ENCODE measurements around the gene P2RY8. TPM values are rescaled to one million over a fixed set of nuclear protein-coding genes. Genes with fewer than 3 reads are reported as not detected.
A peak's percentile ranks its signal among the peaks of the same experiment; 100 is the strongest.
"Not testable (repeated sequence)": the region's sequence is repeated elsewhere in the genome, so short reads cannot be mapped to it uniquely, and the experiment has no call there.

The P2RY8 gene
- total and polyA plus RNA-seq, 3 experiments from 2014 or later, result 47.1 to 302 (median 50.1) TPM

- peaks cover 0 to 32% (median 0%) of the 10 kb centered on the region in 3 donors for H3K36me3 Mint-ChIP-seq
- H3K27me3 Mint-ChIP-seq; H3K9me3 ChIP-seq (ENCODE audit: low read length); H3K36me3 ChIP-seq (ENCODE audit: insufficient read depth, low read length); CTCF ChIA-PET; H3K27me3 ChIP-seq (ENCODE audit: insufficient read depth, low read length, poor library complexity, severe bottlenecking); H3K9me3 Mint-ChIP-seq; DNase-seq; POLR2A ChIA-PET: not testable (repeated sequence)
- H3K4me1 ChIP-seq (ENCODE audit: insufficient read depth, low read length), result peaks cover 12% of the 10 kb centered on the region
- peak overlapping the region; percentile 91 for H3K27ac ChIP-seq (ENCODE audit: low read depth, low read length)
- H3K4me1 Mint-ChIP-seq, result peaks cover 11 to 13% (median 12%) of the 10 kb centered on the region in 3 donors
- peak overlapping the region; percentile 95 to 100 (median 98) for H3K4me3 Mint-ChIP-seq
- peak overlapping the region; percentile 99 for H3K4me3 ChIP-seq (ENCODE audit: low read length)
- H3K27ac Mint-ChIP-seq, result peak overlapping the region; percentile 95 to 100 (median 99)
Measured at GRCh38 chrX:1537716-1538090, 718 bp upstream of the P2RY8 start.

- peak overlapping the region; percentile 95 to 100 (median 99) for H3K27ac Mint-ChIP-seq
- Histone ChIP-seq H3K27ac (ENCODE audit: low read depth, low read length) (peak overlapping the region; percentile 91), H3K36me3 (ENCODE audit: insufficient read depth, low read length) (peaks cover 2% of the 10 kb centered on the region), H3K9me3 (ENCODE audit: low read length) (no peaks in the 10 kb centered on the region), H3K4me1 (ENCODE audit: insufficient read depth, low read length) (peaks cover 15% of the 10 kb centered on the region), H3K4me3 (ENCODE audit: low read length) (peak overlapping the region; percentile 99), H3K27me3 (ENCODE audit: insufficient read depth, low read length, poor library complexity, severe bottlenecking) (no peaks in the 10 kb centered on the region)
- peaks cover 0 to 36% (median 3%) of the 10 kb centered on the region in 3 donors for H3K36me3 Mint-ChIP-seq
- CTCF ChIA-PET, result no interaction called here
- H3K9me3 Mint-ChIP-seq, result no peaks in the 10 kb centered on the region
- DNase-seq, result no peak
- peak overlapping the region; percentile 95 to 100 (median 98) for H3K4me3 Mint-ChIP-seq
- H3K27me3 Mint-ChIP-seq, result peaks cover 0 to 9% of the 10 kb centered on the region in 2 donors
- POLR2A ChIA-PET, result no interaction called here
- H3K4me1 Mint-ChIP-seq, result peaks cover 12 to 14% (median 13%) of the 10 kb centered on the region in 3 donors
Measured at GRCh38 chrX:1536712-1537030, 314 bp downstream of the P2RY8 start.

GRCh38 chrX:1535241-1536041, 1.5 kb downstream of the P2RY8 start:
- Histone ChIP-seq H3K4me1 (ENCODE audit: insufficient read depth, low read length) (peaks cover 24% of the 10 kb centered on the region), H3K27ac (ENCODE audit: low read depth, low read length) (peak overlapping the region; percentile 91), H3K27me3 (ENCODE audit: insufficient read depth, low read length, poor library complexity, severe bottlenecking) (no peaks in the 10 kb centered on the region), H3K36me3 (ENCODE audit: insufficient read depth, low read length) (peaks cover 5% of the 10 kb centered on the region), H3K4me3 (ENCODE audit: low read length) (peak overlapping the region; percentile 99), H3K9me3 (ENCODE audit: low read length) (no peaks in the 10 kb centered on the region)
- Mint-ChIP-seq H3K4me1 (peaks cover 12 to 14% (median 13%) of the 10 kb centered on the region in 3 donors), H3K9me3 (no peaks in the 10 kb centered on the region), H3K4me3 (peak overlapping the region; percentile 95 to 100 (median 98)), H3K27ac (peak overlapping the region; percentile 95 to 100 (median 99)), H3K36me3 (peaks cover 0 to 36% (median 3%) of the 10 kb centered on the region in 3 donors), H3K27me3 (peaks cover 0 to 9% of the 10 kb centered on the region in 2 donors)
- ChIA-PET CTCF (no interaction called here), POLR2A (no interaction called here)
- peak in 4 of 5 donors; percentile 16 to 65 (median 44) for DNase-seq

- peaks cover 12 to 14% (median 13%) of the 10 kb centered on the region in 3 donors for H3K4me1 Mint-ChIP-seq
- no peaks in the 10 kb centered on the region for H3K9me3 Mint-ChIP-seq
- ChIA-PET CTCF (no interaction called here), POLR2A (no interaction called here)
- Histone ChIP-seq H3K4me3 (ENCODE audit: low read length) (peak overlapping the region; percentile 99), H3K4me1 (ENCODE audit: insufficient read depth, low read length) (peaks cover 33% of the 10 kb centered on the region), H3K36me3 (ENCODE audit: insufficient read depth, low read length) (peaks cover 5% of the 10 kb centered on the region), H3K9me3 (ENCODE audit: low read length) (no peaks in the 10 kb centered on the region), H3K27me3 (ENCODE audit: insufficient read depth, low read length, poor library complexity, severe bottlenecking) (no peaks in the 10 kb centered on the region), H3K27ac (ENCODE audit: low read depth, low read length) (peak overlapping the region; percentile 91)
- peak overlapping the region; percentile 95 to 100 (median 99) for H3K27ac Mint-ChIP-seq
- peak in 4 of 5 donors; percentile 21 to 65 (median 51) for DNase-seq
- peaks cover 0 to 9% of the 10 kb centered on the region in 2 donors for H3K27me3 Mint-ChIP-seq
- peak overlapping the region; percentile 95 to 100 (median 98) for H3K4me3 Mint-ChIP-seq
- peaks cover 0 to 36% (median 3%) of the 10 kb centered on the region in 3 donors for H3K36me3 Mint-ChIP-seq
Measured at GRCh38 chrX:1534301-1535168, 2.5 kb downstream of the P2RY8 start.

GRCh38 chrX:1533058-1533457, 3.9 kb downstream of the P2RY8 start:
- no peak for DNase-seq
- CTCF ChIA-PET, result no interaction called here
- H3K27ac Mint-ChIP-seq, result peak overlapping the region in 3 of 8 donors; percentile 29 to 66 (median 48)
- Histone ChIP-seq H3K9me3 (ENCODE audit: low read length) (no peaks in the 10 kb centered on the region), H3K27me3 (ENCODE audit: insufficient read depth, low read length, poor library complexity, severe bottlenecking) (no peaks in the 10 kb centered on the region), H3K36me3 (ENCODE audit: insufficient read depth, low read length) (peaks cover 18% of the 10 kb centered on the region), H3K27ac (ENCODE audit: low read depth, low read length) (no peak overlapping the region), H3K4me1 (ENCODE audit: insufficient read depth, low read length) (peaks cover 42% of the 10 kb centered on the region), H3K4me3 (ENCODE audit: low read length) (no peak overlapping the region)
- peak overlapping the region in 6 of 7 donors; percentile 26 to 73 (median 50) for H3K4me3 Mint-ChIP-seq
- H3K36me3 Mint-ChIP-seq, result peaks cover 0 to 36% (median 3%) of the 10 kb centered on the region in 3 donors
- peaks cover 8 to 13% (median 13%) of the 10 kb centered on the region in 3 donors for H3K4me1 Mint-ChIP-seq
- H3K9me3 Mint-ChIP-seq, result no peaks in the 10 kb centered on the region
- peaks cover 0 to 9% of the 10 kb centered on the region in 2 donors for H3K27me3 Mint-ChIP-seq
- POLR2A ChIA-PET, result no interaction called here

- Histone ChIP-seq H3K36me3 (ENCODE audit: insufficient read depth, low read length) (peaks cover 22% of the 10 kb centered on the region), H3K4me3 (ENCODE audit: low read length) (no peak overlapping the region), H3K9me3 (ENCODE audit: low read length) (no peaks in the 10 kb centered on the region), H3K4me1 (ENCODE audit: insufficient read depth, low read length) (peaks cover 49% of the 10 kb centered on the region), H3K27ac (ENCODE audit: low read depth, low read length) (no peak overlapping the region), H3K27me3 (ENCODE audit: insufficient read depth, low read length, poor library complexity, severe bottlenecking) (no peaks in the 10 kb centered on the region)
- peaks cover 0 to 26% (median 3%) of the 10 kb centered on the region in 3 donors for H3K36me3 Mint-ChIP-seq
- ChIA-PET CTCF (no interaction called here), POLR2A (no interaction called here)
- no peak for DNase-seq
- H3K4me1 Mint-ChIP-seq, result peaks cover 0 to 5% (median 4%) of the 10 kb centered on the region in 3 donors
- no peak overlapping the region for H3K4me3 Mint-ChIP-seq
- no peak overlapping the region for H3K27ac Mint-ChIP-seq
- H3K27me3 Mint-ChIP-seq, result peaks cover 0 to 1% of the 10 kb centered on the region in 2 donors
- H3K9me3 Mint-ChIP-seq, result no peaks in the 10 kb centered on the region
Measured at GRCh38 chrX:1531096-1531890, 5.7 kb downstream of the P2RY8 start.

- ChIA-PET POLR2A (no interaction called here), CTCF (no interaction called here)
- H3K36me3 Mint-ChIP-seq, result peaks cover 0 to 11% (median 3%) of the 10 kb centered on the region in 3 donors
- no peak overlapping the region for H3K27ac ChIP-seq (ENCODE audit: low read depth, low read length)
- no peaks in the 10 kb centered on the region for H3K27me3 Mint-ChIP-seq
- H3K4me3 Mint-ChIP-seq, result no peak overlapping the region
- H3K4me3 ChIP-seq (ENCODE audit: low read length), result no peak overlapping the region
- no peaks in the 10 kb centered on the region for H3K27me3 ChIP-seq (ENCODE audit: insufficient read depth, low read length, poor library complexity, severe bottlenecking)
- H3K9me3 ChIP-seq (ENCODE audit: low read length), result no peaks in the 10 kb centered on the region
- H3K36me3 ChIP-seq (ENCODE audit: insufficient read depth, low read length), result peaks cover 22% of the 10 kb centered on the region
- H3K27ac Mint-ChIP-seq, result no peak overlapping the region
- no peaks in the 10 kb centered on the region for H3K9me3 Mint-ChIP-seq
- DNase-seq, result no peak
- peaks cover 63% of the 10 kb centered on the region for H3K4me1 ChIP-seq (ENCODE audit: insufficient read depth, low read length)
- peaks cover 0 to 5% (median 4%) of the 10 kb centered on the region in 3 donors for H3K4me1 Mint-ChIP-seq
Measured at GRCh38 chrX:1529756-1530155, 7.2 kb downstream of the P2RY8 start.

Measured in CD8-positive, alpha-beta memory T cell (primary cell).